ENCODE results near the gene SPEF2. TPM values are rescaled to one million over a fixed set of nuclear protein-coding genes. Genes with fewer than 3 reads are reported as not detected.
A peak's percentile ranks its signal among the peaks of the same experiment; 100 is the strongest.

Gene SPEF2
- total RNA-seq, 1 experiment from 2014 or later = 4.0 TPM

- H3K27me3 ChIP-seq (replicated peaks; ENCODE audit: control insufficient read depth, insufficient read depth, low read length) = no peaks in the 10 kb centered on the region
- no peak for DNase-seq
- H3K9me3 ChIP-seq = no peaks in the 10 kb centered on the region
- no peak overlapping the region for H3K4me3 Mint-ChIP-seq (ENCODE audit: unreplicated experiment)
- no peak overlapping the region for H3K27ac Mint-ChIP-seq (ENCODE audit: unreplicated experiment)
- H3K9me3 Mint-ChIP-seq (ENCODE audit: unreplicated experiment) = no peaks in the 10 kb centered on the region
- no peaks in the 10 kb centered on the region for H3K36me3 ChIP-seq (ENCODE audit: control insufficient read depth, insufficient read depth, low read length)
- no peak overlapping the region for H3K4me3 ChIP-seq (ENCODE audit: low read depth, low read length)
- no peaks in the 10 kb centered on the region for H3K4me1 Mint-ChIP-seq (ENCODE audit: low read depth, unreplicated experiment)
- H3K4me1 ChIP-seq = 0 out of 2 replicates have a peak, but pooled peaks cover under 1% of the 10 kb centered on the region
- ChIA-PET POLR2A (no interaction called here), CTCF (no interaction called here)
- no peaks in the 10 kb centered on the region for H3K27me3 Mint-ChIP-seq (ENCODE audit: insufficient read depth, unreplicated experiment)
- no peaks in the 10 kb centered on the region for H3K36me3 Mint-ChIP-seq (ENCODE audit: insufficient read depth, unreplicated experiment)
- intact Hi-C loops (cut with micrococcal nuclease; ENCODE audit: unreplicated experiment) = no loop called here
- BruUV-seq (replicated peaks) = no TSS peak
- TF ChIP-seq, protein P1, sequence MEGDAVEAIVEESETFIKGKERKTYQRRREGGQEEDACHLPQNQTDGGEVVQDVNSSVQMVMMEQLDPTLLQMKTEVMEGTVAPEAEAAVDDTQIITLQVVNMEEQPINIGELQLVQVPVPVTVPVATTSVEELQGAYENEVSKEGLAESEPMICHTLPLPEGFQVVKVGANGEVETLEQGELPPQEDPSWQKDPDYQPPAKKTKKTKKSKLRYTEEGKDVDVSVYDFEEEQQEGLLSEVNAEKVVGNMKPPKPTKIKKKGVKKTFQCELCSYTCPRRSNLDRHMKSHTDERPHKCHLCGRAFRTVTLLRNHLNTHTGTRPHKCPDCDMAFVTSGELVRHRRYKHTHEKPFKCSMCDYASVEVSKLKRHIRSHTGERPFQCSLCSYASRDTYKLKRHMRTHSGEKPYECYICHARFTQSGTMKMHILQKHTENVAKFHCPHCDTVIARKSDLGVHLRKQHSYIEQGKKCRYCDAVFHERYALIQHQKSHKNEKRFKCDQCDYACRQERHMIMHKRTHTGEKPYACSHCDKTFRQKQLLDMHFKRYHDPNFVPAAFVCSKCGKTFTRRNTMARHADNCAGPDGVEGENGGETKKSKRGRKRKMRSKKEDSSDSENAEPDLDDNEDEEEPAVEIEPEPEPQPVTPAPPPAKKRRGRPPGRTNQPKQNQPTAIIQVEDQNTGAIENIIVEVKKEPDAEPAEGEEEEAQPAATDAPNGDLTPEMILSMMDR (IDR thresholded peaks at IDR 0.05; ENCODE audit: insufficient read depth in 1 of 2, low read depth in 1 of 2, low read length in 1 of 2, severe bottlenecking in 1 of 2, unreplicated experiment in 1 of 2) = no peak
Measured at GRCh38 chr5:35811108-35811741, 193.6 kb downstream of the SPEF2 start.

GRCh38 chr5:35813521-35813920 is 195.9 kb downstream of the SPEF2 start:
- Histone ChIP-seq H3K36me3 (ENCODE audit: control insufficient read depth, insufficient read depth, low read length) (no peaks in the 10 kb centered on the region), H3K27me3 (replicated peaks; ENCODE audit: control insufficient read depth, insufficient read depth, low read length) (no peaks in the 10 kb centered on the region), H3K4me1 (0 out of 2 replicates have a peak, but pooled peaks cover 5% of the 10 kb centered on the region), H3K9me3 (no peaks in the 10 kb centered on the region), H3K4me3 (ENCODE audit: low read depth, low read length) (no peak overlapping the region)
- intact Hi-C loops (cut with micrococcal nuclease; ENCODE audit: unreplicated experiment) = no loop called here
- CTCF ChIA-PET = interaction anchor here (0.8 to 0.9 kb wide), 2 partner anchors 28 to 111 kb away, joined by 3 read pairs; no protein-coding TSS in a partner anchor
- no peak overlapping the region for H3K27ac Mint-ChIP-seq (ENCODE audit: unreplicated experiment)
- TF ChIP-seq, protein P1 (IDR thresholded peaks at IDR 0.05; ENCODE audit: insufficient read depth in 1 of 2, low read depth in 1 of 2, low read length in 1 of 2, severe bottlenecking in 1 of 2, unreplicated experiment in 1 of 2) = no peak
- H3K4me1 Mint-ChIP-seq (ENCODE audit: low read depth, unreplicated experiment) = no peaks in the 10 kb centered on the region
- H3K36me3 Mint-ChIP-seq (ENCODE audit: insufficient read depth, unreplicated experiment) = no peaks in the 10 kb centered on the region
- no peaks in the 10 kb centered on the region for H3K27me3 Mint-ChIP-seq (ENCODE audit: insufficient read depth, unreplicated experiment)
- no peak overlapping the region for H3K4me3 Mint-ChIP-seq (ENCODE audit: unreplicated experiment)
- POLR2A ChIA-PET = no interaction called here
- no peaks in the 10 kb centered on the region for H3K9me3 Mint-ChIP-seq (ENCODE audit: unreplicated experiment)
- no peak for DNase-seq
- BruUV-seq (replicated peaks) = no TSS peak

DNA sequence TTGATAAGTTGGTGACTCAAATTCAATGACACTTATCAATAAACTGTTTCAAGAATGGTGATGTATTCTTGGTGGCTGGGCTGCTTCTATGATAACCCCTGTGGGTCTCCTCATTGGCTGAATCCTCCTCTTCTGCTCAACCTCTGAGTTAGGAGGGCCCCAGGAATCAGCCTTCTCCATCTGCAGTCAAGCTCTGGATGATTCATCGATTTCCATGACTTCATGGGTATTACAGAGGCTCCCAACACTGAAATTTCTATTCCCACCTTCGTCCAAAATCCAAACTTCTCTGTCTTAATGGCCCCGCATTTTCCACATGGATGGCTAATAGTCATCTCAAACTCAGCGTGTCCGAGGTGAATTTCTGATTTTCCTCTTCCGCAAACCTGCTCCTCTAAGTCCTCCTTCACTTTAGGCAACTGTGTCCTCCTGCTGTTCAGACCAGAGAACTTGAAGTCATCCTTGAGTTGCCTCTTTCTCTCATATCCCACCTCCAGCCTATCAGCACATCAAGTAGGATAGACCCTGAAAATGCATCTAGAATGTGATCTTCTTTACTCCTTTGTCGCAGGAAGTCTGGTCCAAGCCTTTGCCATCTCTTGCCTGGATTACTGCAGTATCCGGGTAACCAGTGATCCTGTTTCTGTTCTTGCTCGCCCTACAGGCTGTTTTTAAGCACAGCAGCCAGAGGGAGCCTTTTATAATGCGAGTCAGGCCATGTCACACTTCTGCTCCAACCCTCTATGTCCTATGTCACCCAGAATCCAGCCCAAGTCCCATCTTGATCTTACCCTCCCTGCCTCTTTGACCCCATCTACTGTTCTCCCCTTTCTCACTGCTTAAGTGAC is 197.7 kb downstream of the SPEF2 start:
- CTCF ChIA-PET = no interaction called here
- intact Hi-C loops (cut with micrococcal nuclease; ENCODE audit: unreplicated experiment) = loop anchor here (1.0 kb wide), 1 partner anchor 38 kb away; no protein-coding TSS in a partner anchor
- Mint-ChIP-seq H3K9me3 (ENCODE audit: unreplicated experiment) (no peaks in the 10 kb centered on the region), H3K27me3 (ENCODE audit: insufficient read depth, unreplicated experiment) (no peaks in the 10 kb centered on the region), H3K36me3 (ENCODE audit: insufficient read depth, unreplicated experiment) (no peaks in the 10 kb centered on the region), H3K4me1 (ENCODE audit: low read depth, unreplicated experiment) (peaks cover 7% of the 10 kb centered on the region), H3K27ac (ENCODE audit: unreplicated experiment) (no peak overlapping the region), H3K4me3 (ENCODE audit: unreplicated experiment) (no peak overlapping the region)
- BruUV-seq (replicated peaks) = no TSS peak
- POLR2A ChIA-PET = no interaction called here
- Histone ChIP-seq H3K4me3 (ENCODE audit: low read depth, low read length) (no peak overlapping the region), H3K9me3 (no peaks in the 10 kb centered on the region), H3K4me1 (0 out of 2 replicates have a peak, but pooled peaks cover 14% of the 10 kb centered on the region), H3K36me3 (ENCODE audit: control insufficient read depth, insufficient read depth, low read length) (no peaks in the 10 kb centered on the region), H3K27me3 (replicated peaks; ENCODE audit: control insufficient read depth, insufficient read depth, low read length) (no peaks in the 10 kb centered on the region)
- DNase-seq = peak; percentile 52 to 56
- TF ChIP-seq, protein P1 (IDR thresholded peaks at IDR 0.05; ENCODE audit: insufficient read depth in 1 of 2, low read depth in 1 of 2, low read length in 1 of 2, severe bottlenecking in 1 of 2, unreplicated experiment in 1 of 2) = peak; percentile 58 to 70

All from Caco-2 (cell line).